ENCODE results near the gene ARMCX2.
A peak's percentile ranks its signal among the peaks of the same experiment; 100 is the strongest.
"Not testable (repeated sequence)": the region's sequence is repeated elsewhere in the genome, so short reads cannot be mapped to it uniquely, and the experiment has no call there.

Gene ARMCX2

GRCh38 chrX:101659601-101660063, at the start of gene ARMCX2:
Gene ARMCX2 (minus strand): TSS chrX:101659850. CDS start chrX:101657588, 2,262 bp downstream.
- DNase-seq (ENCODE audit: low read depth): peak; percentile 69

- no peak for DNase-seq (ENCODE audit: low read depth)
These were observed 49.7 kb upstream of the ARMCX2 start for GRCh38 chrX:101709384-101709783.

- peak; percentile 17 for DNase-seq (ENCODE audit: low read depth)
These were observed 48.5 kb upstream of the ARMCX2 start for GRCh38 chrX:101708163-101708562.

GRCh38 chrX:101693476-101693875, 33.8 kb upstream of the ARMCX2 start:
- DNase-seq (ENCODE audit: low read depth): no peak

- peak; percentile 37 for DNase-seq (ENCODE audit: low read depth)
These were observed 32.2 kb upstream of the ARMCX2 start for GRCh38 chrX:101691835-101692234.

GRCh38 chrX:101686574-101686973, 26.9 kb upstream of the ARMCX2 start:
- DNase-seq (ENCODE audit: low read depth): no peak

GRCh38 chrX:101685923-101686322, 26.3 kb upstream of the ARMCX2 start:
- peak; percentile 0 for DNase-seq (ENCODE audit: low read depth)

- no peak for DNase-seq (ENCODE audit: low read depth)
These were observed 23.1 kb upstream of the ARMCX2 start for GRCh38 chrX:101682723-101683122.

- DNase-seq (ENCODE audit: low read depth): no peak
These were observed 17.4 kb upstream of the ARMCX2 start for GRCh38 chrX:101677028-101677427.

GRCh38 chrX:101676571-101676970, 16.9 kb upstream of the ARMCX2 start:
- no peak for DNase-seq (ENCODE audit: low read depth)

GRCh38 chrX:101668143-101668542, 8.5 kb upstream of the ARMCX2 start:
- no peak for DNase-seq (ENCODE audit: low read depth)

- DNase-seq (ENCODE audit: low read depth): peak; percentile 37
These were observed 774 bp downstream of the ARMCX2 start for GRCh38 chrX:101658661-101659491.

- no peak for DNase-seq (ENCODE audit: low read depth)
These were observed 2.2 kb downstream of the ARMCX2 start for GRCh38 chrX:101657495-101657894.

- DNase-seq (ENCODE audit: low read depth): no peak
These were observed 2.8 kb downstream of the ARMCX2 start for GRCh38 chrX:101656817-101657216.

GRCh38 chrX:101655534-101655933, 4.1 kb downstream of the ARMCX2 start:
- DNase-seq (ENCODE audit: low read depth): no peak

- DNase-seq (ENCODE audit: low read depth): not testable (repeated sequence)
These were observed 11.9 kb downstream of the ARMCX2 start for GRCh38 chrX:101647716-101648115.

GRCh38 chrX:101642093-101642492, 17.6 kb downstream of the ARMCX2 start:
- no peak for DNase-seq (ENCODE audit: low read depth)

GRCh38 chrX:101639583-101639982, 20.1 kb downstream of the ARMCX2 start:
- no peak for DNase-seq (ENCODE audit: low read depth)

GRCh38 chrX:101619364-101619763, 40.3 kb downstream of the ARMCX2 start:
- DNase-seq (ENCODE audit: low read depth): no peak

GRCh38 chrX:101617211-101618191, 42.1 kb downstream of the ARMCX2 start, which contains the start of gene ARMCX6:
Gene ARMCX6 (minus strand): TSS chrX:101618000. CDS start chrX:101616620, 1,380 bp downstream.
- DNase-seq (ENCODE audit: low read depth): peak; percentile 75

GRCh38 chrX:101605728-101606127, 53.9 kb downstream of the ARMCX2 start:
- no peak for DNase-seq (ENCODE audit: low read depth)
